NCI-H446 (cell line): ENCODE data around the gene PSMG4.

Experiments
- DNase-seq, 2 experiments: peaks; one replicate each; lab custom pipeline; 2025; lab: John Stamatoyannopoulos, UW

Gene PSMG4

GRCh38 chr6:3251462-3252314 lies 7.1 kb upstream of the PSMG4 start:
- DNase-seq, result peak; percentile 68 to 77

GRCh38 chr6:3252369-3252768 lies 6.4 kb upstream of the PSMG4 start:
- no peak for DNase-seq

GRCh38 chr6:3252861-3253596 lies 5.7 kb upstream of the PSMG4 start:
- no peak for DNase-seq

GRCh38 chr6:3253597-3253961 lies 5.2 kb upstream of the PSMG4 start:
- DNase-seq, result no peak

- no peak for DNase-seq
Observed at GRCh38 chr6:3258201-3258600, 546 bp upstream of the PSMG4 start.

GRCh38 chr6:3259491-3259958 lies 778 bp downstream of the PSMG4 start:
- no peak for DNase-seq

GRCh38 chr6:3260296-3260695 lies 1.5 kb downstream of the PSMG4 start:
- no peak for DNase-seq

- DNase-seq, result no peak
Observed at GRCh38 chr6:3260772-3261517, 2.2 kb downstream of the PSMG4 start.

- DNase-seq, result no peak
Observed at GRCh38 chr6:3261518-3261820, 2.7 kb downstream of the PSMG4 start.

GRCh38 chr6:3261921-3262320 lies 3.2 kb downstream of the PSMG4 start:
- no peak for DNase-seq

- no peak for DNase-seq
Observed at GRCh38 chr6:3263096-3263495, 4.3 kb downstream of the PSMG4 start.

GRCh38 chr6:3264356-3264755 lies 5.6 kb downstream of the PSMG4 start:
- DNase-seq, result no peak

- no peak for DNase-seq
Observed at GRCh38 chr6:3265671-3266070, 6.9 kb downstream of the PSMG4 start.

GRCh38 chr6:3266170-3266569 lies 7.4 kb downstream of the PSMG4 start:
- DNase-seq, result no peak

GRCh38 chr6:3267162-3267561 lies 8.4 kb downstream of the PSMG4 start:
- no peak for DNase-seq

GRCh38 chr6:3268680-3269079 lies 9.9 kb downstream of the PSMG4 start:
- no peak for DNase-seq

- no peak for DNase-seq
Observed at GRCh38 chr6:3269281-3269975, 10.7 kb downstream of the PSMG4 start.

GRCh38 chr6:3270258-3270657 lies 11.5 kb downstream of the PSMG4 start:
- no peak for DNase-seq

- DNase-seq, result no peak
Observed at GRCh38 chr6:3271756-3272155, 13.0 kb downstream of the PSMG4 start.

GRCh38 chr6:3272911-3273547 lies 14.3 kb downstream of the PSMG4 start:
- DNase-seq, result no peak

- no peak for DNase-seq
Observed at GRCh38 chr6:3273707-3274521, 15.2 kb downstream of the PSMG4 start.
